DMS53 (cell line): Measurements from ENCODE around the gene SIK3.

Source experiments
- DNase-seq: peaks from one replicate; lab custom pipeline; 2025; lab: John Stamatoyannopoulos, UW

SIK3 gene

GRCh38 chr11:116866804-116867455, 231.3 kb downstream of the SIK3 start:
- DNase-seq, result no peak

GRCh38 chr11:116865696-116866095, 232.5 kb downstream of the SIK3 start:
- no peak for DNase-seq

GRCh38 chr11:116864531-116864930, 233.7 kb downstream of the SIK3 start:
- no peak for DNase-seq

GRCh38 chr11:116862951-116863350, 235.3 kb downstream of the SIK3 start:
- DNase-seq, result no peak

GRCh38 chr11:116862185-116862584, 236.0 kb downstream of the SIK3 start:
- no peak for DNase-seq

- DNase-seq, result no peak
Observed at GRCh38 chr11:116861539-116861938, 236.7 kb downstream of the SIK3 start.

- DNase-seq, result no peak
Observed at GRCh38 chr11:116860303-116860702, 237.9 kb downstream of the SIK3 start.

GRCh38 chr11:116859175-116859574, 239.1 kb downstream of the SIK3 start:
- no peak for DNase-seq

GRCh38 chr11:116857936-116858335, 240.3 kb downstream of the SIK3 start:
- DNase-seq, result no peak

- DNase-seq, result no peak
Observed at GRCh38 chr11:116857316-116857715, 240.9 kb downstream of the SIK3 start.

GRCh38 chr11:116856423-116856822, 241.8 kb downstream of the SIK3 start:
- DNase-seq, result no peak

- DNase-seq, result no peak
Observed at GRCh38 chr11:116855413-116855812, 242.8 kb downstream of the SIK3 start.

GRCh38 chr11:116853461-116854073, 244.7 kb downstream of the SIK3 start:
- peak; percentile 15 for DNase-seq

GRCh38 chr11:116852261-116853031, 245.8 kb downstream of the SIK3 start:
- no peak for DNase-seq

GRCh38 chr11:116851626-116852025, 246.6 kb downstream of the SIK3 start:
- DNase-seq, result no peak

- DNase-seq, result no peak
Observed at GRCh38 chr11:116849486-116849885, 248.7 kb downstream of the SIK3 start.

- no peak for DNase-seq
Observed at GRCh38 chr11:116849060-116849459, 249.2 kb downstream of the SIK3 start.

GRCh38 chr11:116847612-116848011, 250.6 kb downstream of the SIK3 start:
- DNase-seq, result no peak

GRCh38 chr11:116844722-116845121, 253.5 kb downstream of the SIK3 start:
- DNase-seq, result no peak

GRCh38 chr11:116843661-116844060, 254.6 kb downstream of the SIK3 start:
- no peak for DNase-seq

- DNase-seq, result no peak
Observed at GRCh38 chr11:116842909-116843308, 255.3 kb downstream of the SIK3 start.

- no peak for DNase-seq
Observed at GRCh38 chr11:116842117-116842516, 256.1 kb downstream of the SIK3 start.

- DNase-seq, result no peak
Observed at GRCh38 chr11:116840746-116841296, 257.4 kb downstream of the SIK3 start.
